GM18868 (cell line): ENCODE results near the gene RPS24.

Experiments
- ATAC-seq: cut with Tn5 transposase; IDR thresholded peaks from one replicate; pipeline ENCODE4 v1.9.1; 2021; ENCODE audit warnings: mild to moderate bottlenecking, moderate library complexity; ENCODE audit not compliant: unreplicated experiment

The RPS24 gene

GRCh38 chr10:78081292-78081691 lies 47.6 kb downstream of the RPS24 start:
- no peak for ATAC-seq

GRCh38 chr10:78082636-78083035 lies 49.0 kb downstream of the RPS24 start:
- ATAC-seq, result no peak
